ENCODE measurements around the gene MED23. TPM values are rescaled to one million over a fixed set of nuclear protein-coding genes. Genes with fewer than 3 reads are reported as not detected.

MED23 gene
- total RNA-seq, 1 experiment from 2014 or later = 23.8 TPM

DNA sequence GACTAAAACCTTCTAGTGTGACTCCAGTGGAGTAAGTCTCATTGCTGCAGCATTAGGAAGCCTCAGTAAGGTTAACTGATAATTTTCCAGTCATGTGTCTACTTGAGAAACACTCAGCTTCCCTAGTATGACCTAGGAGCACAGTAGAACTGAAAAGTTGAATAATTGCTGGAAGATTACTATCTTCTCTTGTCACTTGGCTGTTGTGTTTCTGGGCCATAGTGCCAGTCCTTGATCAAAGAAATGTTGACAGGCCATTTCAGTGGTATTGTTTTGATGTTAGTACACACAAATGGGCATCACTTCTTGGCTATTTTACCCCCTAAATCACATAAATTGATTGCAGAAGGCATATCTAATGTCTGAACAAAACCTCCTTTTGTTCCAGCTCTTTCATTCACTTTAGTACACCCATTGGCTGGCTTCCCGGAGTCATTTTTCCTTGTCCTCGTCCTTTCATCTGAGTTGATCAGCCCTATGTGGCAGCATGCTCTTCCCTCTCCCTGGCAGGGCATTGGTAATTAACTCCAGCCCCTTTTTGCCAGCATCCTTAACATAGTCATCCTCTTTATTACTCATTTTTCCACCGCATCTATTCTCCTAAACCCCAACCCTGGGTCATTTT is 15.1 kb upstream of the MED23 start:
- DNase-seq (ENCODE audit: low spot score) = peak; percentile 12
- in situ Hi-C loops (cut with HindIII; ENCODE audit: low sequenced_read_pairs) = no loop called here

DNA sequence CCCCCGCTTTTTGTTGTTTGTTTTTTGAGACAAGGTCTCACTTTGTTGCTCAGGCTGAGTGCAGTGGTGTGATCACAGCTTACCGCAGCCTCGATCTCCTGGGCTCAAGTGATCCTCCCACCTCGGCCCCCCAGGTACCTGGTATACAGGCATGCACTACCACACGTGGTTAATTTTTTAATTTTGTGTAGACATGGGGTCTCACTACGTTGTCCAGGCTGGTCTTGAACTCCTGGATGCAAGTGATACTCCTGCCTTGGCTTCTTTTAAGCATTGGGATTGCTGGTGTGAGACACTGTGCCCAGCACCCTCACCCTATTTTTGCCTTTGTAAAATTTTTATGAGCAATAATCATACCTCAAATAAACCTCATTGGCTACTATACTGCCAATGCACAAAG is 14.5 kb upstream of the MED23 start:
- no peak for DNase-seq (ENCODE audit: low spot score)
- in situ Hi-C loops (cut with HindIII; ENCODE audit: low sequenced_read_pairs) = no loop called here

DNA sequence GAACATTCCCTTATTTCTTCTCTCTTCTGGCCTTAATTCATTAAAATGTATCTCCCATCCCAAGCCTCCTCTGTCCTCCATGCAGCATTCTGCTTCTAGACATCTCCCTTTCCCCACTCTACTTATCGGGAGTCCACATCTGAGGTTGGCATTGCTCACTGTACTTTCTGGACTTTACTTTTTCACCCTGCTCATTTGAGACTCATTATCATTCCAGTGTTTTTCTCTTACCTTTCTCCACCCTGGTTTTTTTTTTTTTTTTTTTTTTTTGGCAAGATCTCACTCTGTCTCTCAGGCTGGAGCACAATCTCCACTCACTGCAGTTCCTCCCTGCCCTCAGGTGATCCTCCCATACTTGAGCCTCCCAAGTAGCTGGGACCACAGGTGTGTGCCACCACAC is 13.5 kb upstream of the MED23 start:
- in situ Hi-C loops (cut with HindIII; ENCODE audit: low sequenced_read_pairs) = no loop called here
- DNase-seq (ENCODE audit: low spot score) = no peak

DNA sequence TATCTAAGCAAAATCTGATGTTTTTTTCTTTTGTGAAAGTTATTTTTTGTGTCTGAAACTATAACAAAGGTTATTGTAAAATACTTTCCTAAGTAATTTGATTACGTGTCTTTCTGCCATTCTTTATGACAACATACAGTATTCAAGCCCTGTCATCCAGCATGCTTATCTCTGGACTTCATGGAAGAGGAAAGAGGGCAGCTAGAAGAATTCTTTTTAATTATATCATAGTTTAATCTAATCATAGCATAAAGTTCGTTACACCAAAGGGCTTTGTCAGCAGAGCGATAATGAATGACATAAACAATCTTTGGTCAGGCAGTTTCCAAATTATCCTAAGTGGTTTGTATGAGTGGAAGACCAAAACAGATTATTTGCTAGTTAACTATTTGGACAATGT is 12.5 kb upstream of the MED23 start:
- no peak for DNase-seq (ENCODE audit: low spot score)
- in situ Hi-C loops (cut with HindIII; ENCODE audit: low sequenced_read_pairs) = no loop called here

DNA sequence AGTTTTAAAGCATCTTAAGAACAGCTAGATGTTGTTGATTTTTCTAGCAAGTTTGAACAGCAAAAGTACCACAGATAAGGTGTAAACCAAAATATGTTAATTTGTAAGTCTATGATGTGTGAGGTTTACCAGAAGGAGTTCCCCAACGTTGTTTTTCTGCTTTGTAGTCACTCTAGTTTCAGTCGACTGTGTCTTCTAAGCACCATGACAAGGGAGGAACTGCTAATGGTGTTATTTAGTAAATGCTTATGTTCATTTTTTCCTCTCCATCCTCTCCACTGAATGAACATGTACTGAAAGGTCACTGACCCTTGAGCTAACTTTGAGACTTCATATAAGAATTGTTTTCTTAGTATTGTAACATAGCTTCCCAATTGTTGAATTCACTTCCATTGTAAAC is 12.1 kb upstream of the MED23 start:
- in situ Hi-C loops (cut with HindIII; ENCODE audit: low sequenced_read_pairs) = no loop called here
- no peak for DNase-seq (ENCODE audit: low spot score)

DNA sequence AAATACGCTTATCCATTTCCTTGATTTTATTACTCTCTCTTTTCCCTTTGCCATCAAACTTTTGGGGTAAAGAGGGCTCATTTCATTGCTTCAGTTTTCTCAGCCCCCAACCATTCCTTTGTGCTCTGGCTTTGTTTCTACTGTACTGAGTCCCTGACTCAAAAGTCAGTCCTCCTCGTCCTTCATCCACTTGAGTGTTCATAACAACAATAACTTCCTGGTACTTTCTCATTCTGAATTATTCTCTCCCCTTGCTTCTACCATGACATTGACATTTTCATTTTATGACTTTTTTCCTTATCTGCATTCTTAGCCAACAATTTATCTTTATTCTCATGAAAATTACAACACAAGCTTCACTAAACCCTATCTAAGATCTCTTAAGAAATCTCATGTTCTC is 10.0 kb upstream of the MED23 start:
- DNase-seq (ENCODE audit: low spot score) = no peak
- in situ Hi-C loops (cut with HindIII; ENCODE audit: low sequenced_read_pairs) = no loop called here

DNA sequence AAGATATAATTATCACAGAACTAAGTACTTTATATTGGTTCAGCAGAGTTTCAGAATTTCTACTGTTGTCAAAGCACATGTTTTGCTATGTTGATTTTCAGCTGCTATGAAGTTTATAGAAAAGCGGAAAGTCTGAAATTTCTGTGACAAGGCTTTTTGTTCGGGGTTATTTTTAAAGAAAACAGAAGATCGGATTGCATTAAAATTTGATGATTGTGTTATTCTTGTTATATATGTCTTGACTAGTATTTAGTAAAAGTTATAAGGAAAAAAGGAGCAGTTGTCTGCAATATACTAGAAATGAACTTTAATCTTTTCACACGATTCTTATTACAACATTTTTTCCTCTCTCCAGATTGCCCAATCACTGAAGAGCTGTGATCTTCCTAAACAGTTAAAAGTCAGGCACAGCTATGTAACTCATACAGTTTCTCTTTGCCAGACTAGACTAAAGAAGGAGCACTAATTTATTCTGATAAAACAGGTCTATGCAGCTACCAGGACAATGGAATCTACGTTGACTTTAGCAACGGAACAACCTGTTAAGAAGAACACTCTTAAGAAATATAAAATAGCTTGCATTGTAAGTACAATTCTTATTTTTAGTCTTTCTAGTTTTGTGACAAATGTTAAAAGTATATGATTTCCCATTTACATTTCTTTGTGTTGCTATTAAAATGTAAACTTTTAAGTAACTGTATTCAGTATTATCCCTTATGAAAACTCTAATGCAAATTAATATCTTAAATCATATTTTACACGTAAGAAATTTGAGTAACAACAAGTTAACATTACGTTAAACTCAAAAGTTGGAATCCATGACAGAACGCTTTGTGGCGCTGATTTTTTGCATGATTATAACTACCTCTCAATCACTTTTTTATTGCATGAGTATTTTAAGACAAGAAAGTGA is 9.1 kb upstream of the MED23 start, which contains the start of gene ENPP3:
Gene ENPP3, plus strand, starts transcription at position 423 of the 913 bp plus-strand sequence. Its CDS starts 83 bp downstream, at position 506.
- no peak for DNase-seq (ENCODE audit: low spot score)
- in situ Hi-C loops (cut with HindIII; ENCODE audit: low sequenced_read_pairs) = no loop called here

DNA sequence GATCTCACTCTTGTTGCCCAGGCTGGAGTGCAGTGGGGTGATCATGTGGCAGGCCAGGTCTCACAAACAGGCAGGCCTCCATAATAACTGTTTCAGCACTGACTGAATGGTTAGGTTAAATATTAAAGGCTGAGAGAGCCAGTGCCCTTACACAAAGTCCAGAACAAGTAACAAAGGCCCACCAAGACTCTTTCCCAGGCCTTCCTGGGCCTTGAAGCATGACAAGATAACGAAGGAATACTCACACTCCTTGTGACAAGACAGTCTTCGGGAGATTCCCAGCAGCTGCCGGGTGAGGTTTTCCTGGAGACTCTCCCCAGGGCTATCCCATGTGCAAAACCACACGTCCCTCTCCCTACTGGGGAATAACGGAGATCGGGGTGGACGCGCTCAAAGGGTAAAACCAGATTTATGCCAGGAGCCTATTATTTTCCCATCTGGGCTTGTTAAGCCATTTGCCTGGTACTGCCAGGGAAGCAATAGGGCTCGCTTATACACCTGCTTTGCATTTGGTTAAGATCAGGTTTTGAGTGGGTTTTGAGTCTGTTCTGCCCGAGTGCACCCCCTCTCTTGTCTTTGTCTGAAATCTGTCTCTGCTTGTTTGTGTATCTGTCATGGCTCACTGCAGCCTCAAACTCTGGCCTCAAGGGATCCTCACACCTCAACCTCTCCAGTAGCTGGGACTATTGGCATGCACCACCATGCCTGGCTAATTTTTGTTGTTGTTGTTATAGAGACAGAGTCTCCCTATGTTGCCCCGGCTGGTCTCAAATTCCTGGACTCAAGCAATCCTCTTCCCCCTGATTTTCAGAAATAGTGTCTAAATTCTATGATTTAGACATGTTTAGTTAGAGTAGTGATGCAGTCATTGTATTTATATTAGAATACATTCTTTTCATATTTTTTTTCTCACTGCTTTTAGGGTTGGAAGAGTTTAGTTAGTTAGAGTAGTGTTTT is 7.6 kb upstream of the MED23 start:
- in situ Hi-C loops (cut with HindIII; ENCODE audit: low sequenced_read_pairs) = no loop called here
- DNase-seq (ENCODE audit: low spot score) = no peak

DNA sequence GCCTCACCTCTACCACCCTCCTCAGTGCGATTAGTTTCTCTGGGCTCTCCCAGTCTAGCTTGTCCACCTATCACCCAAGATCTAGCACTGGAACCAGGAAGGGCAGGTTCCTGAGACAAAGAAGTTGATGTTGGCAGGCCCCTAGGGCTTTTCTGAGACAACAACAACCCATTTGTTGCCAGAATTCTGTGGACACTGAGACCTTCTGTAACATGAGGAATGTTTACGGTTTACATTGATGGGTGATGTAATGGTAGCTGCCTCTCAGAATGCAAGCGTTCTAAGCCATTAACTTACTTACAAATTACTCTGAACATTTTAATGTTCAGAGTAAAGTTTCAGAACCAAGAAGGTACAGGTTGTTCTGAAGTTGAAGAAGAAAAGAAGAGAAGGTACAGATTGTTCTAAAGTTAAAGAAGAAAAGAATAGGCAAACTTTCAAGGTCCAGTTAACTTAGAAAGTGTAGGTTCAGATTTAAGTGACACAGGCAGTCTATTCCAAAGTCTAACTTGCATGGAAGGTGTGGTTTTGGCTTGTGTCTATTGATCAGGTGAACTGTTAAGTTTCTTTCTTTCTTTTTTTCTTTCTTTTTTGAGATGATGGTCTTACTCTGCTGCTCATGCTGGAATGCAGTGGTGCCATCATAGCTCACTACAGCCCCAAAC is 3.7 kb upstream of the MED23 start:
- in situ Hi-C loops (cut with HindIII; ENCODE audit: low sequenced_read_pairs) = no loop called here
- DNase-seq (ENCODE audit: low spot score) = no peak

DNA sequence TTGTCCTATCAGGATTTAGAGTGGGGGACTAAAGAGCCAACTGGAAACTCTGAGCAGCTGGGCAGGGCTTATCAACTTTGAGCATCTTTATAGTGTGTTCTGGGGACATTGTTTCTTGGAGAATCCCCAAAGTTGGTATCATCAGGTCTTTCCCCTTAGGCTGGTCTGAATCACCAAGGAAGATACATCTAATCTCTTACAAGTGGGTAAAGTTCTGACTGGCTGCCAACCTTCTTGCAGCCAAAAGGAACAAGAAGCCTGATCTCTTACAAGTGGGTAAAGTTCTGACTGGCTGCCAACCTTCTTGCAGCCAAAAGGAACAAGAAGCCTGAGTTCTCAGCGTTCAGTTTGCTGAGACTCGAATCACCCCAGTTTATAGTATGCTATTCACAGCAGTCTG is 1.6 kb upstream of the MED23 start:
- in situ Hi-C loops (cut with HindIII; ENCODE audit: low sequenced_read_pairs) = no loop called here
- DNase-seq (ENCODE audit: low spot score) = peak; percentile 4

DNA sequence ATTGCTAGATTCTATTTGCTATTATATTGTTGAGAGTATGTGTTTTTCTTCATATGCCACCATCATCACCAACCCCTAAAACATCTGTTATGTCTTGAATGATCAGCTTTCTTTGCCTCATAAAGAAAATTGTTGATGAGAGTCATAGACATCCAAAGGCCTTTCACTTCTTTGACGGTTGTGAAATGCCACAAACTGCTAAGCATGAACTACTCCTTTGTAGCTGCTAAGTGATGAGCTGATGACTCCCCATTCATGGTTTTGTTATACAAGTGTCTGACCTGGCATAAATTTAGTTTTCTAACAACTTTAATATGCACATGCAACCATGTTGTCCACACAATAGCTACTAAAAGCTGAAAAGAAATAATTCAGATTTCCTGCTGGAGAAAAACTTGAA is 684 bp upstream of the MED23 start:
- DNase-seq (ENCODE audit: low spot score) = peak; percentile 32

DNA sequence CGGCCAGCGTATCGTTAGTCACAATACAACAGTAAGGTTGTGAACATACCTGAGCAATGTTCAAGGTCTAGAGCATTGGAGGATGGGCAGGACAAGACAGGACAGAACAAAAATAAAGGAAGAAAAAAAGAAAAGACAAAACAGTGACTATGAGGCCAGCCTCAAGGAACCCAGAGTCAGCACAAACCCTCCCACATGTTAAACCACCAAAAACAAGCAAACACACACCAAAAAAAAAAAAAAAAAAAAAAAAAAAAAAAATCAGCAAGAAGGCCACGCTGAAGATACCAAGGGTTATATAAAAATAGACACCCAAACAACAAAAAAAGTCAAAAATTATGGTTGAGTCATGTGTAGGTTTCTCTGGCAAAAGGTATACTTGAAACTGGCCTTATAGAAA is 12.8 kb downstream of the MED23 start:
- DNase-seq (ENCODE audit: low spot score) = no peak
- in situ Hi-C loops (cut with HindIII; ENCODE audit: low sequenced_read_pairs) = no loop called here

More for the DNA sequence above, 684 bp upstream of the MED23 start:
- in situ Hi-C loops (cut with HindIII; ENCODE audit: low sequenced_read_pairs) = no loop called here

DNA sequence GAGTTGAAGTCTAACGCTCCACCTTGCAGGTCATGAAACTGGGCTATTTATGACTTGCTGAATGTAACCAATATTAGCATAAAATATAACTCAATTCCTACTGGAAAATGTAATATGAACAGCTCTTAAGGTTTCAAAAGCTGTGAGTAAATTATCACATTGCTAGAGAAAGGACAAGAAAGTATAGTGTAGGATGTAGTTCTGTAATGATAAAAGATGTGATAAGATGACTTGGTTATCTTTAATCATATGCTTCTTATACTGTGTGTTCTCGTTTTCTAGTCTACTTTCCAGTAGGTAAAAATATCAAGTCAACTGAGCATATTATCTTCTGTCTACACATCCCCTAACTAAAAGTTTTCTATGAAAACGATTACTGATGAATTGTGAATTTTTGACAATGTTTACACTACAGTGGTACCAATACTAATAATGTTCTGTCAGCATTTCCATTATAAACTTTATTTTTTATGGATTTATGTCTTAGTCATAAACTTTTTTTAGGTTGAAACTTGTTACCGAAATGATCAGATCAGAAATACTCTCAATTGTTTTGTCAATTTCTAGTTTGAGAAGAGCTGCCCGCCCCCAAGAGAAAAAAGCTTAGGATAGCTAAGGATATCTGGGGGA is 14.6 kb downstream of the MED23 start:
- in situ Hi-C loops (cut with HindIII; ENCODE audit: low sequenced_read_pairs) = no loop called here

DNA sequence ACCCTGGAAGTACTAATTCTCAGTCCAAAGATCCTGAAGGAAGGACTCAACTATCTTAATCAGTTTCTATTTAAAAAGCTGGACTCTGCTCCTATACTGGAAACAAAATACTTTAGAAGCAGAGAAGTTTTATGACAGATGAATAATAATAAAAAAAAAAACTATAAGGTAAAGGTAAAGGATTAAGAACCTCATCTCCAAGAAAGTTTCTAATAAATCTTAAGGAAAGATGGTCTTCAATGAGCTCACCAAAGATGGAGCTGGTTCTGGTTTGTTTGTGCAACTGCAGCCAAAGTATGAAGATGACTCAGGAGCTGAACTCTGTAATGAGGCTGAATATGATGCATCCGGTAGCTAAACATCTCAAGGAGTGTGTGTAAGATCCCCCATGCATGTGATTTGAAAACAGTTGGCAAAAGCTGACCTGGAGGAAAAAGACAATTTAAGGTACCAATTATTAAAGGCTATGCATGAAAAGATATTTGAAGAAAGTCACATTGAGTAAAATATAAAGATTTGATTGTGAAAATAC is 25.2 kb downstream of the MED23 start:
- no peak for DNase-seq (ENCODE audit: low spot score)
- in situ Hi-C loops (cut with HindIII; ENCODE audit: low sequenced_read_pairs) = no loop called here

More for the DNA sequence above, 14.6 kb downstream of the MED23 start:
- DNase-seq (ENCODE audit: low spot score) = no peak

DNA sequence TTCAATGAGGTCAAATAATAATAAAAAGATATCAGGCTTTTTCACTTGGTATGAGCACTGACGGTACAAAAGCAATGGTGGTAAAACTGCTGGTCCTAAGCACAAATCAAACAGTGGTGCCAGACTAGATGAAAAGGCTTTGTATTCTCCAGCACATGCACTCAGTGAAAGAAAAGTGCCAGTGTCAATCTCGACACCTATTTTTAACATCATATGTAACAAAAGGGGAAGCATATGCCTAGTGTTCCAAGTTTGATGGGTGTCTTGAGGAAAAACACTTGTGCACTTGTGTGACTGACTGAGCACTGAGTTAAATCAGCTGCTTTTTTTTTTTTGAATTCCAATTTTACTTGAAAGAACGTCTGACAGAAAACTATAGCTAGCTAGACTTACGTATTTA is 27.3 kb downstream of the MED23 start:
- DNase-seq (ENCODE audit: low spot score) = no peak
- in situ Hi-C loops (cut with HindIII; ENCODE audit: low sequenced_read_pairs) = no loop called here

DNA sequence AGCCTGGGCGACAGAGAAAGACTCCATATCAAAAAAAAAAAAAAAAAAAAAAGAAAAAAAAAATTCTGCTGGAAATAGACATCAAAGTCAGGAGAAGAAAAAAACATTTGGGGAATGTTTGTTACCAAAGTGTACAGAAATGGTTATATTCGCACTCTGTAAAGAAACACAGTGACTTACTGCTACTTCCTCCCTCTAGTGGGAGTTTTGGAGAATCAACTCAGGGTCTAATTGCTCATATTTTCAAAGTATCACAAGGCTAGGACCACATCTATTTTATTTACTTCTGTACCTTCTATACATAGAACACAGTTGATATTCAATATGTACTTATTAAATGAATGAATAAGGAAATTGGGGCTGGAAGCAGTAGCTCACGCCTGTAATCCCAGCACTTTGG is 30.6 kb downstream of the MED23 start:
- in situ Hi-C loops (cut with HindIII; ENCODE audit: low sequenced_read_pairs) = no loop called here
- peak; percentile 3 for DNase-seq (ENCODE audit: low spot score)

DNA sequence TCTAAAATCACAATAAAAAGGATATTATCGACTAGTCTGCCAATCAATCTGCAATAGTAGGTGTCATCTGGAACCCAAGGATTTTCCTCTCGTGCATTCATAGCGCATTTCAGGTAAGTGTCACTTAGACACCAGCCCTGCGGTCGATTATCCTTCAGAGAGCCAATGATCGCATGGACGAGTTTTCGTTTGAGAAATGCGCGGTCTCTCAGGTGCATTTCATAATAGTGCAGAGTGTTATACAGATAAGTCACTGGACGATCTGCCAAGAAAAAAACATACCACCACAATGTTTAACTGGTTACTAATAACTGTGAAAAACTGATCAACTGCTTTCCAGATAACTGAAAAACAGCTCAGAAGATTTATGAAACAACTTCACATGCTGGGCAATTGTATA is 34.0 kb downstream of the MED23 start:
- in situ Hi-C loops (cut with HindIII; ENCODE audit: low sequenced_read_pairs) = no loop called here
- no peak for DNase-seq (ENCODE audit: low spot score)

DNA sequence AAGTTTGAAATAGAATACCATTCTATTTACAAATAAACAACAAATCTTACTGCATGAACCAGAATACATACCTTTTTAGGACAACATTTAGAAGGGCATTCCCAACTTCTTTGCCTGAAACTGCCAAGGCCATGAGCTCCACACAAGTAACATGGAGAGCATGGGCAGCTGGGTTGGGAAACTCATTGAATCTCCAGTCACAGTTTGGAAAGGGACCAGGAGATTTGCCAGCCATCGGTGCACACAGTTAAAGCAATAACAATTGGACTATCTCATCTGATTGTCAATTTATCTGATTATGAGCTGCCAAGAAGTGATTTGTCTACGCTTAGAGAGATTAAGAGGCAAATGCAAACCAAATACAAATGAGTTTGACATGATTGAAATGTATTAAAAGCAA is 35.1 kb downstream of the MED23 start:
- no peak for DNase-seq (ENCODE audit: low spot score)
- in situ Hi-C loops (cut with HindIII; ENCODE audit: low sequenced_read_pairs) = no loop called here

Measured in G401 (cell line).